GM13976 (cell line): Measurements from ENCODE around the gene KLRF1.

Experiments used
- DNase-seq: peaks from one replicate; pipeline ENCODE4 v3.0.0; 2012; ENCODE audit warnings: low spot score
- in situ Hi-C: fragments of 300-500 bp; cut with MboI; formaldehyde crosslinking; loops from one replicate; pipeline ENCODE4 v1.12.0; 2022; ENCODE audit warnings: low sequenced_read_pairs, mixed read lengths, inconsistent platforms; ENCODE audit not compliant: unreplicated experiment
- TF ChIP-seq, protein P1 (sequence below): IDR thresholded peaks from 2 replicates; pipeline ENCODE4 v1.5.1; 2012; ENCODE audit warnings: borderline replicate concordance, mild to moderate bottlenecking; ENCODE audit not compliant: insufficient read depth; ENCODE audit errors: extremely low read depth, missing control alignments, control extremely low read depth

Gene KLRF1

DNA sequence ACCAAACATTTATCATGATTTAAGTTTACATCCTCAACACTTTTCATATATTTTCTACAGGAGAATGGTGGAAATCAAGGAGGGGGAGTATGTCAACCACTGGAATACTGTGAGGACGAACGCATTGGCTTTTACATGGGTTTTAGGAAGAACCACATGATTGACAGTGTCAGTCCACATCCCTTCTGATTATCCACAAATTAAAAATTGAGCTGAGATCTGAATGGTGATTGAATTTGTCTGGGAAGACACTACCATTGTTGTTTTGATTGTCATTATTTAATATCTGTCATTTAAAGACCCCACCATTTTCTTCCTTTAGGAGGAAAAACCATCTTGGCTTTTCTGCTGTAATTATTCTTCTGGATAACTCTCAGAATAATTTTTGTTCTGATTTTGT is 31.3 kb upstream of the KLRF1 start:
- DNase-seq: no peak
- TF ChIP-seq, protein P1, sequence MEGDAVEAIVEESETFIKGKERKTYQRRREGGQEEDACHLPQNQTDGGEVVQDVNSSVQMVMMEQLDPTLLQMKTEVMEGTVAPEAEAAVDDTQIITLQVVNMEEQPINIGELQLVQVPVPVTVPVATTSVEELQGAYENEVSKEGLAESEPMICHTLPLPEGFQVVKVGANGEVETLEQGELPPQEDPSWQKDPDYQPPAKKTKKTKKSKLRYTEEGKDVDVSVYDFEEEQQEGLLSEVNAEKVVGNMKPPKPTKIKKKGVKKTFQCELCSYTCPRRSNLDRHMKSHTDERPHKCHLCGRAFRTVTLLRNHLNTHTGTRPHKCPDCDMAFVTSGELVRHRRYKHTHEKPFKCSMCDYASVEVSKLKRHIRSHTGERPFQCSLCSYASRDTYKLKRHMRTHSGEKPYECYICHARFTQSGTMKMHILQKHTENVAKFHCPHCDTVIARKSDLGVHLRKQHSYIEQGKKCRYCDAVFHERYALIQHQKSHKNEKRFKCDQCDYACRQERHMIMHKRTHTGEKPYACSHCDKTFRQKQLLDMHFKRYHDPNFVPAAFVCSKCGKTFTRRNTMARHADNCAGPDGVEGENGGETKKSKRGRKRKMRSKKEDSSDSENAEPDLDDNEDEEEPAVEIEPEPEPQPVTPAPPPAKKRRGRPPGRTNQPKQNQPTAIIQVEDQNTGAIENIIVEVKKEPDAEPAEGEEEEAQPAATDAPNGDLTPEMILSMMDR: no peak
- in situ Hi-C loops: no loop called here

DNA sequence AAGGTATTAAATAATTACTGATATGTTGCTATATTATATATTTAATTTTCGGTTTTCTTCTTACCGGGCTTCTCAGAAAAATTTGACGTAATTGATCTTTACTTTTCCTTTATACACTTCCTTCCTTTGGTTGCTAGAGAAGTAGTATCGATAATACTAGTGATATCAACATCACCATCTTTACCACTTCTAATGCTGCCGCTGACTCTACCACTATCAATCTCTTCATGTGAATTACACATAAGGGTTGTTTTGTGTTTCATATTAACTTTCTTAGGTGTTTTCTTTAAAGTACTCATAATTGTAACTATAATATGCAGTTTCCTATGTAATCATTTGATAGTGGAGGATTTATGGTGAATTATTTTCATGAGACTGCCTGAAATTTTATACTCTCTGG is 30.9 kb upstream of the KLRF1 start:
- TF ChIP-seq, protein P1: no peak
- in situ Hi-C loops: no loop called here
- no peak for DNase-seq

DNA sequence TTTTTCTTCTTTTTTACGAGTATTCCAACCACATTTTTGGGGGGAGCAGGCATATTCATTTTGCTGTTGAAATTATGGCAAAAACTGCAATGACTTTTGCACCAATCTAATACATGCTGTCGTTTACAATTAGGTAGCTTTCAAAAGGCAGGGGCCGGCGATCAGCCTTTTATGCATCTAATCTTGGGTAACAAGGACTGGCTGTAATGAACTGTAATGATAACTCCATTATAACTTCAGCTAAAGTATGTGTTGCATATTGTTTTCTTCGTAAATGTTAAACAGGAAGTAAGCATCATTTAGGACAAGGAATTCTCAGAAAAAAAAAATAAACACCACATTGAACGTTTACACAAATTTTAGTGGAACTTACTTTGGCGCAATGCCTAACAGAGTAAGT is 30.3 kb upstream of the KLRF1 start:
- in situ Hi-C loops: no loop called here
- DNase-seq: no peak
- TF ChIP-seq, protein P1: no peak

DNA sequence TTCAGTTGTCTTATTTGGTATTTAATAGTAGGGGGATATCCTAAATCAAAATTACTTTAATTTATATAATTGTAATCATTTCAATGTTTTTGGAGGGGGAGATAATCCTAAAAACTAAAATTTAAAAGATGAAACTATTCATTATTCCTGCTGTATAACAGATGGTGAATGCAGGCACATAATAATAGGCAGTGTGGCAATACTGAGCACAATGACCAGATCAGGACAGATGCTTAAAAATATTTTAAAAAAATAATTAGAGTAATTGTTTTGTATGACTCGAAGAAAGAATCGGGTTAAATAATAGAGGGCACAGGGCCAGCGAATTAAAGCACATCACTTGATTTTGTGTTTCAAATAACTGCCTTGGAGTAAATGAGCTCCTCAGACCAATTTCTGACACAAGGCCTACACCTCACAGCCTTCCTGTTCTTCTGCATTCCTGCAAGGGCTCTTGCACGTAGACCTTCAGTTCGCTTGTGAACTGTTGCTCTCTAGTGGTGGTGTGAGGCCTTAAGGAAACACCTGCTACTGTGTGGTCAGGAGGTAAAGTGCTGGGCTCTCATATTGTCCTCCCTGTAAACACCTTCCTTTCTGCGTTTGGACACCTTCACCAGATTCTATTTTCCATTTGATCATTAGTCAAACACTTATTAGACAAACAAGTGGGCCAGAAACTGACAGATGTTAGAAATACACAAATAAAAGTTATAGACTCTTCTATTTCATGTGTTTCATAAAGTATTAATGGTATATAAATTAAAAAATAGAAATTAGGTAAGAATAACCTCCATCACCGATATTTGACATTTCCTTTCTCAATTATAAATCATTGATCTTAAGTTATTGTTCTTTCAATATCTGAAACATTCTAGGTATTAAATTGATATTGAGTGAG is 29.3 kb upstream of the KLRF1 start:
- DNase-seq: peak; percentile 32
- TF ChIP-seq, protein P1: peak; percentile 64
- in situ Hi-C loops: no loop called here

DNA sequence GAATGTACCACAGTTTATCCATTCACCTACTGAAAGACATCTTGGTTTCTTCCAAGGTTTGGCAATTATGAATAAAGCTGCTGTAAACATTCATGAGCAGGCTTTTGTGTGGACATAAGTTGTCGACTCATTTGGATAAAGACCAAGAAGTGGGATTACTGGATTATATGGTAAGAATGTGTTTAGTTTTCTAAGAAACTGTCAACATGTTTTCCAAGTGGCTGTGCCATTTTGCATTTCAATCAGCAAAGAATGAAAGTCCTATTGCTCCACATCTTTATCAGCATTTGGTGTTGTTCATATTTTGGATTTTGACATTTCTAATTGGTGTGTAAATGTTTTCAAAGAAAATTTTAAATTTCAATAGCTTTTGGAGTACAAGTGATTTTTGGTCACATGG is 27.3 kb upstream of the KLRF1 start:
- DNase-seq: no peak
- TF ChIP-seq, protein P1: no peak
- in situ Hi-C loops: loop anchor here (5.0 to 25.0 kb wide), 2 partner anchors 53 to 337 kb away; partner anchors contain the start of gene CLEC7A

DNA sequence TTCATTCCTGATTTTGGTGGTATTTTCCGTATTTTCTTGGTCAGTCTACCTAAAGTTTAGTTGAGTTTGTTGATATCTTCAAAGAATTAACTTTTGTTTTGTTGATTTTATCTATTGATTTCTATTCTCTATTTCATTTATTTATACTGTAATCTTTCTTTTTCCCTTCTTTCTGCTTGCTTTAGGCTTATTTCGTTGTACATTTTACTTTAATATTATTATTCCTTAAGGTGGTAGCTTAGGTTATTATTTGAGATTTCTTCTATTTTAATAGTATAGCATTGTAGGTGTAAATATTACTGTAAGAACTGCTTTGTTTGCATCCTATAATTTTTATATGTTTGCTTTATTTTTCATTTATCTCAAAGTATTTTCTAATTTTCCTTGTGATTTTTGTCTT is 21.4 kb upstream of the KLRF1 start:
- TF ChIP-seq, protein P1: no peak
- DNase-seq: no peak
- in situ Hi-C loops: loop anchor here (25.0 kb wide), 1 partner anchor 331 kb away; the partner anchor contains the start of gene CLEC7A
